ENCODE results near the gene ZNF143. TPM values are rescaled to one million over a fixed set of nuclear protein-coding genes. Genes with fewer than 3 reads are reported as not detected.

The ZNF143 gene
- total and polyA plus RNA-seq, 2 of the 4 experiments (the other 2 are of a cell fraction) = 23.8 to 49.6 TPM

- TF ChIP-seq, protein P1, sequence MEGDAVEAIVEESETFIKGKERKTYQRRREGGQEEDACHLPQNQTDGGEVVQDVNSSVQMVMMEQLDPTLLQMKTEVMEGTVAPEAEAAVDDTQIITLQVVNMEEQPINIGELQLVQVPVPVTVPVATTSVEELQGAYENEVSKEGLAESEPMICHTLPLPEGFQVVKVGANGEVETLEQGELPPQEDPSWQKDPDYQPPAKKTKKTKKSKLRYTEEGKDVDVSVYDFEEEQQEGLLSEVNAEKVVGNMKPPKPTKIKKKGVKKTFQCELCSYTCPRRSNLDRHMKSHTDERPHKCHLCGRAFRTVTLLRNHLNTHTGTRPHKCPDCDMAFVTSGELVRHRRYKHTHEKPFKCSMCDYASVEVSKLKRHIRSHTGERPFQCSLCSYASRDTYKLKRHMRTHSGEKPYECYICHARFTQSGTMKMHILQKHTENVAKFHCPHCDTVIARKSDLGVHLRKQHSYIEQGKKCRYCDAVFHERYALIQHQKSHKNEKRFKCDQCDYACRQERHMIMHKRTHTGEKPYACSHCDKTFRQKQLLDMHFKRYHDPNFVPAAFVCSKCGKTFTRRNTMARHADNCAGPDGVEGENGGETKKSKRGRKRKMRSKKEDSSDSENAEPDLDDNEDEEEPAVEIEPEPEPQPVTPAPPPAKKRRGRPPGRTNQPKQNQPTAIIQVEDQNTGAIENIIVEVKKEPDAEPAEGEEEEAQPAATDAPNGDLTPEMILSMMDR (conservative IDR thresholded peaks at IDR 0.05; ENCODE audit: low read depth, low read length) = no peak
- TF ChIP-seq CEBPB (IDR thresholded peaks at IDR 0.05; ENCODE audit: low read depth, low read length) (peak; percentile 17; the same call in 1 of the 2 replicates), MAFK (IDR thresholded peaks at IDR 0.05; ENCODE audit: low read depth, low read length) (no peak), FOS (IDR thresholded peaks at IDR 0.05; ENCODE audit: low read depth, low read length) (peak; percentile 94), MAZ (IDR thresholded peaks at IDR 0.05; ENCODE audit: borderline replicate concordance, low read depth, low read length) (peak; percentile 79)
These were observed at the start of gene ZNF143 (continued) for GRCh38 chr11:9460322-9461062.
